Trophoblast cell (in vitro differentiated cells and primary cell): Measurements from ENCODE around the gene TEX29.

Source experiments
- DNase-seq, 2 donors: peaks; one replicate each; pipeline ENCODE4 v3.0.0-alpha.2; 2016
- H2AFZ ChIP-seq: 2 replicates; pipeline ENCODE4 v1.6.1; 2013; ENCODE audit warnings: low read length, moderate library complexity, mild to moderate bottlenecking; ENCODE audit not compliant: insufficient read depth, poor library complexity
- H2AK5ac ChIP-seq: 2 replicates; pipeline ENCODE4 v1.6.1; 2013; ENCODE audit warnings: mild to moderate bottlenecking, low read length
- H2BK120ac ChIP-seq: 2 replicates; pipeline ENCODE4 v1.6.1; 2013; ENCODE audit warnings: low read length, mild to moderate bottlenecking, moderate library complexity; ENCODE audit not compliant: insufficient read depth, poor library complexity
- H2BK12ac ChIP-seq: 2 replicates; pipeline ENCODE4 v1.6.1; 2013; ENCODE audit warnings: mild to moderate bottlenecking, low read length, moderate library complexity
- H2BK5ac ChIP-seq: 2 replicates; pipeline ENCODE4 v1.6.1; 2013; ENCODE audit warnings: low read length, low read depth, moderate library complexity, mild to moderate bottlenecking; ENCODE audit not compliant: poor library complexity
- H3K14ac ChIP-seq: 2 replicates; pipeline ENCODE4 v1.6.1; 2013; ENCODE audit warnings: mild to moderate bottlenecking, low read length
- H3K18ac ChIP-seq: 2 replicates; pipeline ENCODE4 v1.6.1; 2013; ENCODE audit warnings: mild to moderate bottlenecking, low read length
- H3K23ac ChIP-seq: 2 replicates; pipeline ENCODE4 v1.6.1; 2013; ENCODE audit warnings: low read length
- H3K27ac ChIP-seq: 2 replicates; pipeline ENCODE4 v1.5.1; 2013; ENCODE audit warnings: low read depth, mild to moderate bottlenecking, inconsistent platforms, low read length, moderate library complexity
- H3K27me3 ChIP-seq: 2 replicates; pipeline ENCODE4 v1.6.1; 2013; ENCODE audit warnings: inconsistent platforms, mild to moderate bottlenecking, low read length, moderate library complexity; ENCODE audit not compliant: insufficient read depth
- H3K36me3 ChIP-seq, 2 experiments: 1 replicate in 1 of 2; 2 replicates in 1 of 2; pipeline ENCODE4 v1.6.1; 2013; ENCODE audit warnings: low read length in 2 of 2, mild to moderate bottlenecking in 2 of 2, moderate library complexity in 1 of 2; ENCODE audit not compliant: insufficient read depth in 2 of 2, control insufficient read depth in 1 of 2
- H3K4ac ChIP-seq: 2 replicates; pipeline ENCODE4 v1.6.1; 2013; ENCODE audit warnings: low read depth, mild to moderate bottlenecking, low read length, moderate library complexity
- H3K4me1 ChIP-seq, 2 experiments: 1 replicate in 1 of 2; 2 replicates in 1 of 2; pipeline ENCODE4 v1.6.1; 2013; ENCODE audit warnings: low read length in 2 of 2, mild to moderate bottlenecking in 2 of 2, moderate library complexity in 1 of 2; ENCODE audit not compliant: insufficient read depth in 2 of 2, control insufficient read depth in 1 of 2
- H3K4me2 ChIP-seq: 2 replicates; pipeline ENCODE4 v1.6.1; 2013; ENCODE audit warnings: inconsistent platforms, mild to moderate bottlenecking, low read length, moderate library complexity
- H3K4me3 ChIP-seq: 2 replicates; pipeline ENCODE4 v1.5.1; 2013; ENCODE audit warnings: mild to moderate bottlenecking, low read depth, low read length, inconsistent platforms
- H3K79me1 ChIP-seq: one replicate; pipeline ENCODE4 v1.6.1; 2013; ENCODE audit warnings: low read length
- H3K79me2 ChIP-seq: 2 replicates; pipeline ENCODE4 v1.6.1; 2013; ENCODE audit warnings: low read length, mild to moderate bottlenecking; ENCODE audit not compliant: control insufficient read depth, insufficient read depth, poor library complexity
- H3K9ac ChIP-seq: 2 replicates; pipeline ENCODE4 v1.6.1; 2013; ENCODE audit warnings: mild to moderate bottlenecking, low read length
- H3K9me3 ChIP-seq: 2 replicates; pipeline ENCODE4 v1.6.1; 2013; ENCODE audit warnings: low read depth, mild to moderate bottlenecking, control low read depth, inconsistent platforms, low read length; ENCODE audit not compliant: insufficient read depth
- H4K12ac ChIP-seq: 2 replicates; pipeline ENCODE4 v1.6.1; 2013; ENCODE audit warnings: low read depth, mild to moderate bottlenecking, low read length, moderate library complexity
- H4K8ac ChIP-seq: 2 replicates; pipeline ENCODE4 v1.6.1; 2013; ENCODE audit warnings: low read depth, mild to moderate bottlenecking, low read length, moderate library complexity
- H4K91ac ChIP-seq: one replicate; pipeline ENCODE4 v1.6.1; 2013; ENCODE audit warnings: low read depth, mild to moderate bottlenecking, low read length, moderate library complexity
- WGBS: extraction: QIAGEN DNeasy Blood & Tissue Kit; methylation state at CpG from one replicate; pipeline ENCODE4 v1.1.7; 2013; ENCODE audit warnings: missing lambda C conversion rate; ENCODE audit not compliant: insufficient read length, insufficient coverage; ENCODE audit errors: extremely low coverage; 5-methylcytosine and 5-hydroxymethylcytosine counted together

TEX29 gene

DNA sequence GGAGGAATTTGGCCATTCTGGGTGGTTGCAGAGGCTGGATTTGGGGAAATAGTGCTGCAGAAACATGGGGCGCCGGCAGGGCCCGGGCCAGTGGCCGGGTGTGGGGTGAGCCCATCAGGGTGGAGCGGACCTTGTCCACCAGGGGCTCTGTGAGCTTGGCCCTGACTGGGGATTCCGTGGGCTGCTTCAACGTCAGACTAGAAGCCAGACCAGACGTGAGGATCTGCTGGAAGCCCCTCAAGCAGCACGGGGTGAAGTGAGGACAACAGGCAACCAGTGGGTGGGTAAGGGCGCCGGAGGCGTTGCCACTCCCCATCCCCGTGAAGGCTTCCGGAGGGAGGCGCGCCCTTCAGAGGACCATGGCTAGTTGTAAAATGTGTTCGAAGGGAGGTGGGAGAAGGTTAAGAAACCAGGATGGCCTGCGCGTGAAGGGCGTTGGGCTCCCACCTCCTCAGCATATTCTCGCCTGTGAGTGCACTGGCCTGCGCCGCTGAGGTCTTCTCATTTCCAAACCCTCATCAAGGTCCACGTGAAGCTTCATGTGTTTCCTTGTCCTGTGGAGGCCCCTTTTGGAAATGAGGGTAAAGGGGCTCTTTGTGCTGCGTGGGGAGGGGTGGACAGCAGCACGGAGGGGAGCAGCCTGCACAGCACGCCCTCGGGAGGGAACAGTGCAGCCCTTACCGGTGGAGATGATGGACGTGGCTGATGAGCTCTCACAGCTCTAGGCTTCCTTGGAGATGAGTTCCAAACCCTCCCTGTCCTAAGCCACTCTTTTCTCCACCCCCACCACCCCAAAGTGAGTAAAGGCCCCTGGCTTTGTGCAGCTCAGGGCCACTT, 8.3 kb downstream of the TEX29 start:
- Histone ChIP-seq H3K9me3 (peaks cover 3% of the 10 kb centered on the region), H4K91ac (no peak overlapping the region), H3K36me3 (no peaks in the 10 kb centered on the region), H4K12ac (no peak overlapping the region), H2BK12ac (no peak overlapping the region), H3K4ac (no peak overlapping the region), H3K4me2 (no peak overlapping the region), H3K27me3 (no peaks in the 10 kb centered on the region), H3K9ac (no peak overlapping the region), H3K18ac (no peak overlapping the region), H3K27ac (no peak overlapping the region), H3K4me3 (no peak overlapping the region), H3K23ac (no peak overlapping the region), H3K4me1 (no peaks in the 10 kb centered on the region), H3K79me1 (no peaks in the 10 kb centered on the region), H2AK5ac (no peak overlapping the region), H3K79me2 (no peaks in the 10 kb centered on the region), H4K8ac (no peak overlapping the region), H2AFZ (no peak overlapping the region), H2BK120ac (no peak overlapping the region), H3K14ac (no peak overlapping the region), H2BK5ac (no peak overlapping the region)
- WGBS: no CpG with 5 or more reads among the region's 30 CpGs
- DNase-seq: no peak

DNA sequence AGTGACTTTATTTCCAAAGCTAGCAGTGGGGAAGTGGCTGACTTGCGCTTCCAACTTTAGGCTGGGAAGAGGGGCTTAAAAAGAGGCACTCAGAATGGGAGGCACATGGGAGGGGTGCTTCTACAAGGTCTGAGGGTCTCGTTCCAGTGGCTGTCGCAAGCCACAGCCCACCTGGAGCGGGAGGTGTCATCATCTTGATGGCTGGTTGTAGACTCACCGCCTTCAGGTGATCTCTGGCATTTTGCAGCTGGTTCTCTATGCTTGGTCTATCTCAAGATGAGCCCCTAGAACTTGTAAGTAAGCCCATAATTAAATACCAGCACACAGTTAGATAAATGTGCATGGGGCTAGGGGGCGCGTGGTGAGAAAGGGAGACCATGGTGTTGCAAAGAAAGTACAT, 9.2 kb downstream of the TEX29 start:
- no peaks in the 10 kb centered on the region for H3K27me3 ChIP-seq
- H3K4ac ChIP-seq: no peak overlapping the region
- no peak overlapping the region for H2BK12ac ChIP-seq
- WGBS: no CpG with 5 or more reads among the region's 7 CpGs
- no peak overlapping the region for H2BK120ac ChIP-seq
- no peaks in the 10 kb centered on the region for H3K79me1 ChIP-seq
- H2AK5ac ChIP-seq: no peak overlapping the region
- no peaks in the 10 kb centered on the region for H3K36me3 ChIP-seq
- H3K4me2 ChIP-seq: no peak overlapping the region
- no peak overlapping the region for H3K4me3 ChIP-seq
- H3K14ac ChIP-seq: no peak overlapping the region
- no peak overlapping the region for H4K12ac ChIP-seq
- H3K79me2 ChIP-seq: no peaks in the 10 kb centered on the region
- H3K9ac ChIP-seq: no peak overlapping the region
- H2AFZ ChIP-seq: no peak overlapping the region
- H3K23ac ChIP-seq: no peak overlapping the region
- DNase-seq: no peak
- H2BK5ac ChIP-seq: no peak overlapping the region
- no peak overlapping the region for H4K91ac ChIP-seq
- H4K8ac ChIP-seq: no peak overlapping the region
- H3K9me3 ChIP-seq: peaks cover 5% of the 10 kb centered on the region
- H3K27ac ChIP-seq: no peak overlapping the region
- H3K18ac ChIP-seq: no peak overlapping the region
- H3K4me1 ChIP-seq: no peaks in the 10 kb centered on the region

DNA sequence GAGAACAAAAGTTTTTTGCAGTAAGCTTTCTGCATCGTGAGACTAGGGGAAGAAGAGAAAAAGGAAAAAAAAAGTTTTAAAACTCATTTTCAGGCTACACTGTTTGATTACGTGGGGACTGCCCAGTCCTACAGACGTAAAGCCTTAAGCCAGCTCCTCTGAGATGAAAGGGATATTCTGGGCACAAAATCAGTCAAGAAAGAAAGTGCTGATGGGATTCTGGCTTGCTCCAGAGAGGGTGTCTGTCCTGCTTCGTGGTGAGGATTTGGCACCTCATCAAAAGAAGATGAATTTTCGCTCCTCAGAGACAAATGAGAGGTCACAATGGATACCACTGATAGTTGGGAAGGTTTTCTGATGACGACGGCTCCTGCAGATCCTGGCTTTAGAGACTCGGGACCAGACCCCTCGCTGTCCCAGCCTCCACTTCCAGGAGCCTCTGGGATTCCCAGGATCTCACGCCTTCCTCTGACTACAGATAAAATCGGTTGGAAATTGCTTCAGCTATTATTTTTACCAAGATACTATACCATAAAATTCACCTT, 9.7 kb downstream of the TEX29 start:
- no peaks in the 10 kb centered on the region for H3K36me3 ChIP-seq
- no peak overlapping the region for H3K4me2 ChIP-seq
- no peak for DNase-seq
- no peak overlapping the region for H4K12ac ChIP-seq
- H3K79me1 ChIP-seq: no peaks in the 10 kb centered on the region
- no peaks in the 10 kb centered on the region for H3K79me2 ChIP-seq
- no peak overlapping the region for H3K4me3 ChIP-seq
- H2BK120ac ChIP-seq: no peak overlapping the region
- H3K4me1 ChIP-seq: no peaks in the 10 kb centered on the region
- no CpG with 5 or more reads among the region's 11 CpGs for WGBS
- H3K27ac ChIP-seq: no peak overlapping the region
- no peak overlapping the region for H2BK12ac ChIP-seq
- no peak overlapping the region for H4K91ac ChIP-seq
- peaks cover 5% of the 10 kb centered on the region for H3K9me3 ChIP-seq
- H3K23ac ChIP-seq: no peak overlapping the region
- no peak overlapping the region for H3K4ac ChIP-seq
- no peak overlapping the region for H4K8ac ChIP-seq
- no peak overlapping the region for H2AK5ac ChIP-seq
- H3K27me3 ChIP-seq: no peaks in the 10 kb centered on the region
- H2BK5ac ChIP-seq: no peak overlapping the region
- no peak overlapping the region for H3K18ac ChIP-seq
- no peak overlapping the region for H2AFZ ChIP-seq
- H3K9ac ChIP-seq: no peak overlapping the region
- H3K14ac ChIP-seq: no peak overlapping the region

DNA sequence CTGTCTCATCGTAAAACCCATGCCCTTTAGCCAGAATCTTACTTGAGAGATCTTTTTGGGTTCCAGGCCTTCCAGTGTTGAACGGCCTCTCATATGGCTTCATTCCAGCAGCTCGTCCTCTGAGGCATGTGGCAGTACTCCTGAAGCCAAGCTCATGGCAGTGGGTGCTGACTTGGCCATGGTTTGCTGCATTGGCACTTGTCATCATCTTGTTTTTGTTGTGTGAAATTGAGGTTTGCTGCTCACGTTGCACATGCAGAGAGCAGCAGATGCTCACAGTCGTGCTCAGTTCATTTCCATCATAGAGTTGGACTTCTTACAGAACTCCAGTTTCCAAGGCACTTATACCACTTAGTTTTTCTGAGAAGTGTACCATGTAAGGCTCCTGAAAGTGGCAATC, 14.9 kb downstream of the TEX29 start:
- Histone ChIP-seq H3K79me1 (no peaks in the 10 kb centered on the region), H3K23ac (no peak overlapping the region), H3K18ac (no peak overlapping the region), H3K27me3 (no peaks in the 10 kb centered on the region), H4K12ac (no peak overlapping the region), H4K8ac (no peak overlapping the region), H3K9me3 (peaks cover 2% of the 10 kb centered on the region), H4K91ac (no peak overlapping the region), H3K9ac (no peak overlapping the region), H3K36me3 (no peaks in the 10 kb centered on the region), H2BK5ac (no peak overlapping the region), H3K4me1 (no peaks in the 10 kb centered on the region), H2AK5ac (no peak overlapping the region), H3K79me2 (no peaks in the 10 kb centered on the region), H3K27ac (no peak overlapping the region), H3K4ac (no peak overlapping the region), H2AFZ (no peak overlapping the region), H3K4me2 (no peak overlapping the region), H2BK12ac (no peak overlapping the region), H3K4me3 (no peak overlapping the region), H2BK120ac (no peak overlapping the region), H3K14ac (no peak overlapping the region)
- DNase-seq: no peak
- no CpG with 5 or more reads among the region's 5 CpGs for WGBS
